Endothelial cell of umbilical vein (primary cell): ENCODE results near the gene NDFIP1.

Experiments
- CTCF ChIP-seq, 2 donors: IDR thresholded peaks; 1 replicate in 1 of 2; 2 replicates in 1 of 2; pipeline ENCODE4 v1.5.1; 2011; ENCODE audit warnings: low read length in 2 of 2, mild to moderate bottlenecking in 2 of 2, moderate library complexity in 2 of 2, control low read depth in 1 of 2, inconsistent platforms in 1 of 2, low read depth in 1 of 2; ENCODE audit not compliant: insufficient read depth in 1 of 2; ENCODE audit errors: extremely low read depth in 1 of 2
- JUN ChIP-seq: IDR thresholded peaks from 2 replicates; pipeline ENCODE4 v1.6.1; 2011; ENCODE audit warnings: borderline replicate concordance, low read depth; ENCODE audit not compliant: insufficient read length, insufficient read depth
- POLR2A ChIP-seq: IDR thresholded peaks from 2 replicates; pipeline ENCODE4 v1.6.1; 2012; ENCODE audit warnings: low read depth, mild to moderate bottlenecking, control low read depth, low read length

DNA sequence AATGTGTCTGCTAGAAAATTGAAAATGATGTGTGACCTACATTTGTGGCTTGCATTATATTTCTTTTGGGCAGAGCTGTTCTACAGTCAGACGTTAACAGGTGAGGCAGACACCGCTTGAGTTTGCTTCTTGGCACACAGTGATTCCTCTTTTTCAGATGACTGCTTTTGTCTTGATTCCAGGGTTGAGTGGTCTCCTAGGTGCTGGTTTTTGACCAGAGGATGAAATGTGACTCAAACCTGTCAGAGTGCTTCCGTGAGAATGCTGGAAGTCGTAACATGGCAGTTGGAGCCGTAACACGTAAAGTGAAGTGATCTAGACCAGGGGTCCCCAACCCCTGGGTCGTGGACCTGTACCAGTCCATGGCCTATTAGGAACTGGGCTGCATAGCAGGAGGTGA lies 28.3 kb upstream of the NDFIP1 start:
- TF ChIP-seq CTCF (IDR thresholded peaks at IDR 0.05; ENCODE audit: extremely low read depth in 1 of 2, insufficient read depth in 1 of 2, low read depth in 1 of 2, low read length in 2 of 2) (no peak), POLR2A (no peak), JUN (no peak)
